GM10266 (cell line): Measurements from ENCODE around the gene LDHAL6B.

Source experiments
- DNase-seq: peaks from one replicate; pipeline ENCODE4 v3.0.0; 2012; ENCODE audit errors: extremely low spot score
- TF ChIP-seq, protein P1 (sequence below): IDR thresholded peaks from 2 replicates; pipeline ENCODE4 v1.5.1; 2012; ENCODE audit warnings: mild to moderate bottlenecking, low read depth; ENCODE audit not compliant: control insufficient read depth, insufficient read depth; ENCODE audit errors: missing control alignments

Gene LDHAL6B

DNA sequence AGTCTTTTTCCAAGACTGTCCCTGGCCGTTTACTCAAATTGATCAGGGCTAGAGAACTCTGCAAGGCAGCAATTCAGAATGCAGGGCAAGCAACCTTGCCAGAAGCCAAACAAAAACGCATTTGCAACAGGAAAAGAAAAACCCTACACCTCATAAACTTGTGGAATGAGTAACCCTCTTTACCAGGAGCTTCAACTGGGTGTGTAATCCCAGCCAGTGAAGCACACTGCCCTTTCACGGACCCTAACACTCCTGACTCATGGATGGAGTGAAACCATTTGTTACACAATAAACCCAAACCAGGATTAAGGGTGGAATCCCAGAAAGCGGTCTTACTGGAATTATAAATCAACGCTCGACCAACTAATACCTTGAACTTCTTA lies 14.8 kb upstream of the LDHAL6B start:
- TF ChIP-seq, protein P1, sequence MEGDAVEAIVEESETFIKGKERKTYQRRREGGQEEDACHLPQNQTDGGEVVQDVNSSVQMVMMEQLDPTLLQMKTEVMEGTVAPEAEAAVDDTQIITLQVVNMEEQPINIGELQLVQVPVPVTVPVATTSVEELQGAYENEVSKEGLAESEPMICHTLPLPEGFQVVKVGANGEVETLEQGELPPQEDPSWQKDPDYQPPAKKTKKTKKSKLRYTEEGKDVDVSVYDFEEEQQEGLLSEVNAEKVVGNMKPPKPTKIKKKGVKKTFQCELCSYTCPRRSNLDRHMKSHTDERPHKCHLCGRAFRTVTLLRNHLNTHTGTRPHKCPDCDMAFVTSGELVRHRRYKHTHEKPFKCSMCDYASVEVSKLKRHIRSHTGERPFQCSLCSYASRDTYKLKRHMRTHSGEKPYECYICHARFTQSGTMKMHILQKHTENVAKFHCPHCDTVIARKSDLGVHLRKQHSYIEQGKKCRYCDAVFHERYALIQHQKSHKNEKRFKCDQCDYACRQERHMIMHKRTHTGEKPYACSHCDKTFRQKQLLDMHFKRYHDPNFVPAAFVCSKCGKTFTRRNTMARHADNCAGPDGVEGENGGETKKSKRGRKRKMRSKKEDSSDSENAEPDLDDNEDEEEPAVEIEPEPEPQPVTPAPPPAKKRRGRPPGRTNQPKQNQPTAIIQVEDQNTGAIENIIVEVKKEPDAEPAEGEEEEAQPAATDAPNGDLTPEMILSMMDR, result no peak
- no peak for DNase-seq

DNA sequence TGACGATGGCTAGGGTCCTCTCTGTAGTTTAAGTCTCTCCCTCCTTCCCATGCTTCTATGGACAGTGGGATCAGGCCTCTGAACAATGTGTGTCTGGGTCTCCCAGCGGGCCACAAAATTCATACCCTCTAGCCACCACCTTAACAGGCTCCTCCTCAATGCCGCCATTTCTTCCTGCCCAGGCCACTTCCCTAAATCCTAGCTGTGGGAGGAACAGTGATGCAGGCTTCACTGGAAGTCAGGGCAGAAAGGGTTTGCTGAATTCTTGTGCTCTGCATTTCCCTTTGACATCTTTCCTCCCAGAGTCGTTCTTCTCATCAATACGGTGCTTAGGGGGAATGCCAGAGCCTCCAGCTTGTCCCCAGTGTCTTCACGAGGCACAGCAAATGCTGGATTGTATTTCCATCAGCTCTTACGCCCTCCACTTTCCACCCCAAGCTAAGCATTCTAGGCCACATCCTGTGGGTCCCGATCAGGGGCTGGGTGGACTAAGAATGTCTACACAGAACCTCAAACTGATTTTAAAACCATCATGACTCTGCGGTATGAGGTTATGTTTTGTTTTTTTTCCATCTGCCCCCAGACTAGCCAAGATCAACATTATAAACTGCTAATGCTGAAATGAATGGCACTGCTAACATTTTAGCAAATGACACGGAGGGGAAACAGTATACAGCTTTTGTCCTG lies 11.9 kb upstream of the LDHAL6B start:
- TF ChIP-seq, protein P1, result no peak
- no peak for DNase-seq

DNA sequence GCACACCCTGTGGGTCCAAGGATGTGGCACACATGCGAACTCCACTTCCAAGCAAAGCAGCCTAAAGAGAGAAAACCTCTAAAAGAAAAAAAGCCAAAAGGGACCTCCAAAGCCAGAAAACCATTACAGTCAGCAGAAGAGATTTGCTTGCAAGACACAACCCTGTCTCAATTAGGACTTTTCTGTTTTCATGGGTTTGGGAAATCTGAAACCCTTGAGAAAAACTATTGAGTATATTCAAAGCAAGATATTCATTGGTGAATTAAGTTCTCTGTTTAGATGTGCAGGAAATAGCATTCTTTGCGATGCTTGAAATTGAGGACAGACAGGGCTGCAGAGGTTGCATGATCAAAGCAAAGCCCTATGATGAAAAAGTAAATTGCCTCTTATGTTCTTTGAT lies 10.2 kb upstream of the LDHAL6B start:
- TF ChIP-seq, protein P1, result no peak
- no peak for DNase-seq

DNA sequence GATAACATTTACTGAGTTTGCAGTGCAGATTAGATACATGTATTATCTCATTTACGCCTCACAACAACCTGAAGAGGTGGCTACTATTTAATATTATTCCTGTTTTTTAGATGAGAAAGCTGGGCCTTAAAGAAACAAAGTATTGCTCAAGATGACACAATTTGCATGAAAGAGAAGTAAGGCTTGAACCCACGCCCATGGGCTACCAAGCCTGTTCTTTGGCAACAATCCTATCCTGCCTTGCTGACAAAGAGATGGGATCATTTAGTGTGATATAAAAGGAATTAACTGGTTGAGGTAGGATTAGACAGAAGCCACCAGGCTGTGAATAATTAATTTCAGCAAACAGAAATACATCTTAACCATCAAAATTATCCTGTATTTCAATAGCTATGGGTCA lies 9.2 kb upstream of the LDHAL6B start:
- TF ChIP-seq, protein P1, result no peak
- DNase-seq, result no peak

DNA sequence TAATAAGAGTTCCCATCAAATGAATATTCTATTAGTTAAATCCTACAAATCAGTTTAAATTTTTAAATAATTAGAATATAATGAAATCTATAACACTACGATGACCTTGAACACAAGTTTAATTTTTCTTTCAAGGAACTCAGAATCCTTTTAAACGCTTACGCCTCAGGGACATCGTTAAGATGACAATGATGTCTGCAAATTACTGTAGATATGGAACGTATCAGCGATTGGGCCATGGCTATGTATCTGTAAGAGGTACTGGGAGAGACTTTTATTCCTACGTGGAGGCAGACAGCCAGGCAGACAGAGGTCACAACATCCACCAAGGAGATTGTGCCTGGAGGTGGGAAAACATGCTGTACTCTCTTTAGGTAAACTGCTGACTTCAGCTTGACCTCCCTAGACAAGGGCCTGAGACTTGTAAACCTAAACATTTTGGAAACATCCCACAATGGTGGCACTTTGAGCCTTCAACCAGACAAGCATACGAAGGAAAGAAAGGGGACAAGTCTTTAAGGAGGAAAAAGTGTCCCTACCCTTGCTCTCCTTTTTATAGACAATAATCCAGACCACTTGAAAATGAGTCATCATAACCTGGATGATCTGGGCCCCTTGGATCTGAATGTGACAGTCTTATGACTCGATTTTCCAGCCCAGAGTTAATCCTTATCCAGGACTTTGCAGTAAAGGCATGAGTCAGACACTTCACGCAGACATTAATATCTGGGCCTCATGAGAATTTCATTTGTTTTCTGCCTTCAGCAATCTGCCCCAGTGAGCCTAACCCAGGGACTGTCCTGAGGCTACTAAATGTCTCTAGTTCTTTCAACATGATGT lies 6.8 kb upstream of the LDHAL6B start:
- DNase-seq, result no peak
- TF ChIP-seq, protein P1, result no peak

DNA sequence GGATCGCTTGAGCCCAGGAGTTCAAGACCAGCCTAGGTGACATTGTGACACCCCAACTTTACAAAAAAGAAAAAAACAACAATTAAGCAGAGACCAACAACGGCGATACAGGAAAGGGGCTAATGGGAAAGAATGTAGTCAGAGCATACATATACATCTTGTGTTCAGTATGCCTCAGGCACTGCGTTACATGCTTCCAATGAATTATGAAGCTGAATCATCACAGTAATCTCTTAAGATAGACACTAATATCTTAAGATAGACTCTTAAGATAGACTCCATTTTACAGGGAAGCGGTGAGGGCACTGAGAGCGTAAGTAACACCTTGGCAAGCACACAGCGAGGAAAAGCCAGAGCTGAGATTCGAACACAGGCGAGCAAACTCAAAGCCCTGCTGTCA lies 6.1 kb upstream of the LDHAL6B start:
- no peak for DNase-seq
- TF ChIP-seq, protein P1, result no peak

DNA sequence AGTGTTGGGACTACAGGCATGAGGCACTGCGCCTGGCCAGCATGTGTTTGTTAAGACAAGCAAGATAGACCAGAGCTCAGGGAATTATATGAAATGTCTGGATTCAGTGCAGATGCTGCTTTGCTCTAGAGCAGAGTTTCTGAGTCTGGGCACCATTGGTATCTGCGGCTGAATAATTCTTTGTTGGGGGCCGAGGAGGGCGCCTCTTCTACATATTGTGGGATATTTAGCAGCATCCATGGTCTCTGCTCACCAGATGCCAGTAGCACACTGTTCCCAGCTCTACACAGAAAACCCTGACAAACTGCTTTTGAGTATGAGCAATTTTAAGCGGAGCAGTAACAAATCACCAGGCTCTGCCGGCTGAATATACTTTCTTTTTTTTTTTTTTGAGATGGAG lies 3.6 kb upstream of the LDHAL6B start:
- TF ChIP-seq, protein P1, result no peak
- no peak for DNase-seq
